Activated gamma-delta T cell treated with Interleukin-2 at 50 U/mL for 16 hours (primary cell): ENCODE results near the gene CNOT6L.
"Not testable (repeated sequence)": the region's sequence is repeated elsewhere in the genome, so short reads cannot be mapped to it uniquely, and the experiment has no call there.

Experiments used
- DNase-seq: peaks from one replicate; pipeline ENCODE4 v3.0.0-alpha.2; 2020

The CNOT6L gene

DNA sequence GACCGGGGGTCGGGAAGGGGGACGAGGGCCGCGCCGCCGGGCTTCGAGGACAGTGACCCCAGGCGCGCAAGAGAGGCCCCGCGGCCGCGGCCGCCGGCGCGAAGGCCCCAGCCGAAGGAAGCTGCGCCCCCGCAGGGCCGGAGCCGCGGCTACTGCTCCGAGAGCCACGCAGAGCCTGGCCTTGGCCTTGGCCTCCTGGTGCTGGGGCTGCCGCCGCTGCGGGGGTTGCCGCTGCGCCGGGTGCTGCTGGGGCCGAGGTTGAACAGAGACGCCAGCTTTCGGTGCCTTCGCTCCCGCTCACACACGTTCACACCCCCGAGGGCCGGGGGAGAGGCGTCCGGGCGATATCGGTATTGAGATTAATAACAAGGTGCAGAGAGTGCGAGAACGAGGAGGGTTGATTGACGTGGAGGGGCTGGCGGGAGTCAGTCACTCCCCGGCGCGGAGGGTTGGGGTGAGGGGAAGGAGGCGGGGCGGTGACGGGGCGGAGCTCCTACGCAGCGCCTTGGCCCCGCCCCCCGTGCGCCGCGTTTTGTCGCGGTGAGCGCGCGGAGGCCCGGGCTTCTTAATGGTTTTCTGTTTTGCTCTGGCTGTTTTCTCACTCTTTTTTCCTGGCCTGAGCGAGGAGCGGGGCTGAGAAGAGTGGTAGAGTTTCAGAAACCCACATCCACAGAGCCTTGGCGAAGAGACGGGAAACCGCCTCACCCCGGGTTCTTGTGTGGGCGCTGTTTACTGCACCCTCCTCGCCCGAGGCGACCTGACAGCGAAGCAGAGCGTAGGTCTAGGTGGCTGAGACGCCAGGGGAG lies 878 bp upstream of the CNOT6L start:
- peak; percentile 95 for DNase-seq

DNA sequence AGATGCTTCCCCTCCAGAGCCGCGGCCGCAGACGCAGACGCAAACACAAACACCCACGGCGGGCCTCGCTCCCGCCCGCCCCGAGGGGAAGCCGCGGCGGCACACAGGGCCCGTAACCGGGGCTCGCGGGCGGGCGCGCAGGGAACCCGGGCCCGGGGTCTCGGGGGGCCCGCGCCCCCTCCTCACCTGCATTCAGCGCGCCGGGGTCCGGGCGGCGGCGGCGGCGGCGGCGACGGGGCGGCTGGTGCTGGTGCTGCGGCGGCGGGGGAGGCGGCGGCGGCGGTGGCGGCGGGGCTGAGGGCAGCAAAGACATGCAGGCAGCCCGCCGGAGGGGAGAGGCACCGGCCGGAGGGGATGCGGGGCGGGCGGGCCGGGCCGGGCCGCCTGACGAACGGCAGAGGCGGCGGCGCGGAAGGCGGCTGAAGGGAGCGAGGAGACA lies 255 bp upstream of the CNOT6L start:
- no peak for DNase-seq

DNA sequence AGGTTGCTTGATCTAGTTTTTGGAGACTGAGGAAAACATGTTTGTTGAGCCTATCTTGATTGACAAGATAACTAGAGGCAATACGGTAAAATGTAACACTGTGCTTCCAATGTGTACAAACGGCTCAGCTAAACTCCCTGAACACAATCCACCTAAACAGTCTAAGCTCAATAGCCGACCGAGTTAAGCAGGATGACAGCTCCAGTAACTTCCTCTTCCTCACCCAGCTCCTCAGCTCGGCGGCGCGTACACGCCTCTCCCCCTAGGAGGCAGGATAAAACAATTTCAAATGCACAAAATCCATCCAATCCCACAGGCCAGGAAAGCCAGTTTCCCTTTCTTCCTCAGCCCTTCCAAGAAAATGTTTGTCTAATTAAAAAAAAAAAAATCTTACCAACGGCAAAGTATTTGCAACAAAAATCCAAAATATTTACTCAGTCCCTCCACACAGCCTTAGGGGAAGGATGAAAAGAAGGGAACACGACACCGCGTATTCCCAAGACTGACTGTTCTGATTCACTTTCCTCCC lies 1.0 kb downstream of the CNOT6L start:
- peak; percentile 37 for DNase-seq

DNA sequence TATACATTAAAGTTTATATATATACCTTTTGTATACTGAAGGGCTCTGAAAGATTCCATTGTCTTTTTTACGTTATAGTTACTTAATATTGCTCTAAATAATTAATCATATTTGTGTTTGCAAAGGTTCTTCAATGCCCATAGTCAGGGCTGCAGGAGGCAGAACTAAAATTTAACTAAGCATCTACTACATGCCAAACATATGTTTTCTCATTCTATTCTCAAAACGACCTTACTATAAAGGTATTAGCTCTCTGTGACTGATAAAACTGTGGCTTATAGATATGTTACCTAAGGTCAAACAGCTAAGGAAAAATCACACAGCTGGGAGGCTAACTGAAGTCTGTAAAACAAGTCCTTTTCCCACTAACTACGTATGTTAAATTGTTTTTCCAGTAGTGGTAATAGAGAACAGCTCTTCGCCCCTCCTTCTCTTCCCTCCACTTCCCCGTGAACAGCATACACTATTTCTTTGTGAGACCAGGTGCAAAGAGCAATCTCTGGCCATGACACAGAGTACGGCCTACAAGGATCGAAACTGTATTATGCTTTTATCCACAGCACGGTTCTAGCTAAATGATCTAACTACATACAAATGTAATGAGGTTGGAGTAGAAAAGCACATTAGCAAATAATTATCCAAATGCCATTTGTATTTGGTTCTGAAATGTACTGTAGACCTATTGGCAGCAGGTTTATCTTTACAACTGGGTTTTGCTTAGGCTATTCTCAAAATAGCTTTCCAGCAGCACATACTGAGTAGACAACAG lies 1.7 kb downstream of the CNOT6L start:
- DNase-seq = no peak

DNA sequence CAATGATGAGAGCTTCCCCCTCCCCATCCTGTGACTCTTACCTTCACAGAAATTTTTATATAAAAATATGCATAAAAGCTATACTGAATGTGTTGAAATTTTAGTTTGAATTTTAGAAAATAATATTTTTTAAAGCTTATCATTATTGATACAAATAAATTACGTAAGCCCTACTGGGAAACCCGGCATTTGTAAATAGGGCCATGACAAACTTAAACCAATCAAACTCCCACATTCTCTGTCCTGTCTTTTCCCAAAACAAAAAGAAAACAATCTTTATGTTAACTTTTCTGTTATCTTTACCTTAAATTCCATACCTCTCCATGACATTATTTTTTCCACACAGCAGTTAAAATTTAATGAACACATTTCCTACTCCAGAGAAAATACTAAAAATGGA lies 2.6 kb downstream of the CNOT6L start:
- DNase-seq = no peak

DNA sequence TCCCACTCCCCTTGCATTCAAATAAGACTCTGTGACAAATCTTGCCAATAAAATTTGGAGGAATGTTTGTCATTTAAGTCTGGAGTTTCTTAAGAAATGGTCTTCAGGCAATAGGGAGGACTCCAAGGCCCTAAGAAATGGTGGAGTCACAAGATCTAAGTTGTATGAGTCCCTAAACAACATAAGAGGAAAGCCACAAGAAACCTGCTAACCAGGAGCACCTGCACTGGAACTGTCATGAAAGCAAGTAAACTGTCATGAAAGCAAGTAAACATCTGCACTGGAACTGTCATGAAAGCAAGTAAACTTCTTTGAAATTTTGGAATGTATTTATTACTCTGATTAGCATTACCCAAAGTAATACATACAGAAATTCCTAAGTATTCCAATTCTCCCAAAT lies 3.5 kb downstream of the CNOT6L start:
- no peak for DNase-seq

DNA sequence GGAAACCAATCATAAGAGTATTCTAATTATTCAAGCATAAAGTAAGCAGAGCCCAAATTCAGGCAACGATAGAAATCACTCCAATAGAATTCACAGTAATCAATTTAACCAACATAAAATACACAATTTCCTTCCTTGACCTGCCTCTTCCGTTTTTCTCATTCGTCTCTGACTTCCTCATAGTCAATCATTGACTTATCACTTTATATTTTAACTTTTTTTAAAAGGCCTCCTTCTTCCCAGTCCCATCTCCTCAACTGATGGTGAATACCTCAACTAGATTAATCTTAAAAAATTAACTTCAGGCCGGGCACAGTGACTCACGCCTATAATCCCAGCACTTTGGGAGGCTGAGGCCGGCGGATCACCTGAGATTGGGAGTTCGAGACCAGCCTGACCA lies 13.3 kb downstream of the CNOT6L start:
- no peak for DNase-seq

DNA sequence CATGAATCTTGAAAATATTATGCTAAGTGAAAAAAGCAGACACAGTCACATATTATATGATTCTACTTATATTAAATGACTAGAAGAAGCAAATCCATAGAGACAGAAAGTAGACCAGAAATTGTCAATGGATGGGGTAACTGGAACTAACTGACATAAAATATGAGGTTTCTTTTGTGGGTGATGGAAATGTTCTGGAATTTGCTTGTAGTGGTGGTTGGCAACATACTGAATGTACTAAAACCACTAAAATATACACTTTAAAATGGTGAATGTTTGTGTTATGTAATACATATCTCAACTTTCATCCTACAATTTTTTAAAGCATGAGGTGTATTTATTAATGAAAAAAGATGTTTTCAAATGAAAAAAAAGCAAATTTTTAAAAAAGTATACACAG lies 14.7 kb downstream of the CNOT6L start:
- DNase-seq = no peak

DNA sequence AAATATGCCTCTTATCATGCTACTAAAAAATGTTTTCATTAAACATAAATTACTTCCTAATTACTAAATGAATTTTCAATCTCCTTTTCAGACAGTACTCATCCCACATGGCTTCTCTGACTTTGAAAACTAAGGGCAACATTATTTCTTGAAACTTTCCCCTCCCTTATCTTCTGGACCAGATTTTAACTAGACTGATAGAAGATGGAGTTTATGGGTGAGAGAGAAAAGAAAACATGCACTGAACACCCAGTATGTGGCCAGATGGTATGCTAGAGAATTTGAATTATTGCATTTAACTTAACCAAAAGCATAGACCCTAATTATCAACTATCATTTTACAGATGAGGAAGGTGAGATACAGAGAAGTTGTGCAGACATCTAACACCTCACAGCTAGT lies 16.8 kb downstream of the CNOT6L start:
- no peak for DNase-seq

DNA sequence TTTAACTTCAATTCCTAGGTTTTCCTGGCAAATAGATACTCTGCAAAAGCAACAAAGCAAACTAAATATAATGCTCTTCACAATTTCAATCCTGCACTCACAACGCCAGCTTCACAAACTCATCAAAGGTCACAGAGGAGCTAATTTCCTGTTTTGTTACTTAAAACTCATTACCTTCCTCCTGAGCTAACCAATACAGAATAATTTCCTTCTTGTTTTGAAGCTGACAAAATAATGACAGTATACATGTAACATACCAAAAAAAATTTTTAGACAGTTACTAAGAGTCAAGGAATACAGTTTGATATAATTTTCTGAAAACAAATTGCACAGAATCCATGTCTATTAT lies 17.9 kb downstream of the CNOT6L start:
- DNase-seq = no peak

DNA sequence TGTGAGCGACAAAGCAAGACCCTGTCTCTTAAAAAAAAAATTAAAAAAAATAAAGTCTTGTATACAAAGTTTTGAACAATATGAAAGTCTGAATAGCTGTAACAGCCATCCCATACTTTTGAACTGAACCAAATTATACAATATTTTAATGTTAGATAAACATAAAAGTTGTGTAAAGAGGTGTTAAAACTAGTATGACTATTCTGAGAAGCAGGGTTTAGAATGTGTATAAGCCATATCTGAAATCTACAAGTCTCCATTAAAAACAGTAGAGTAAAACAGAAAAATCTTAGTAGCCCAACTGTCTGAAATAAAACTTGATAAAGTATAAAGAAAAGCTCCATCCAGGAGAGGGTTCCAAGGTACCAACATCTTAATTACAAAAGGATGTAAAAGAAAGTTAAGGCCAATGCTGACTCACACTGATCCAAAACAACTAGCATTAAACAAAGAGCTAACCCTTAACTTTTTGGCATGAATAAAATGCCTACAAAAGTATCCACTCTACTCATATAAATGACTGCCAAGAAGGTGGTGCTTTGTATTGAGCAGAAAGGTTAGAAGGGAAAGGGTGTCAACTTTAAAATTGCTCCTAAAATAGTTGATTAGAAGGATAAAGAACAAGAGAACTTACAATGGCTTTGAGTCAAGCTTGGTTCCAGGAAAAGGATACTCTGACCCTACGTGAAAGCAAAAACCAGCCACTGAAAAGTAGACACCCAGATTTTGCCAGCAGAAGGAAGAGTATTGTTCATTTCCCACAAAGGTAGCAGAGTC lies 18.5 kb downstream of the CNOT6L start:
- DNase-seq = no peak

DNA sequence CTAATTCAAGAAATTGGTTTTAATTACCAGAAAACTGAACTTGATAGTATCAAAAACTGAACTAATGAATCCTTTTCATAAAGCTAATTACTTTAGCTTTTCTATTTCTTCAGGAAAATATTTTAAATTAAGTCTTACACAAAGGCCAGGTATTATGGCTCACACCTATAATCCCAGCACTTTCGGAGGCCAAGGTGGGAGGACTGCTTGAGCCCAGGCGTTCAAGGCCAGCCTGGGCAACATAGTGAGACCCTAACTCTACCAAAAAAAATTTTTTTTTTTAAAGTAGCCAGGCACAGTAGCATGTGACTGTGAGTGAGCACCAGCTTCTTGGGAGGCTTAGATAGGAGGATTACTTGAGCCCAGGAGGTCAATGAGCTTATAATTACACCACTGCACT lies 19.1 kb downstream of the CNOT6L start:
- no peak for DNase-seq

DNA sequence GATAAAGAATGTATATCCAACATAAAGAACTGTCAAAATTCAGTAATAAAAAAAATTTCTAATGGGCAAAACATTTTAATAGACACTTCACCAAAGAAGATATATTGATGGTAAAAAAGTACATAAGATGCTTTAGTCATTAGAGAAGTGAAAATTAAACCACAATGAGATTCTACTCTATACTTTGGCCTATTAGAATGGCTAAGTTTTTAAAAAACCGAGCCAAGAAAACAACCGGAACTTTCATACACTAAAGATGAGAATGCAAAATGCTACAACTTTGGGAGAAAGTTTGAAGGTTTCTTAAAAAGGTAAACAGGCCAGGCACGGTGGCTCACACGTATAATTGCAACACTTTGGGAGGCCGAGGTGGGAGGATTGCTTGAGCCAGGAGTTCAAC lies 20.8 kb downstream of the CNOT6L start:
- DNase-seq = no peak

DNA sequence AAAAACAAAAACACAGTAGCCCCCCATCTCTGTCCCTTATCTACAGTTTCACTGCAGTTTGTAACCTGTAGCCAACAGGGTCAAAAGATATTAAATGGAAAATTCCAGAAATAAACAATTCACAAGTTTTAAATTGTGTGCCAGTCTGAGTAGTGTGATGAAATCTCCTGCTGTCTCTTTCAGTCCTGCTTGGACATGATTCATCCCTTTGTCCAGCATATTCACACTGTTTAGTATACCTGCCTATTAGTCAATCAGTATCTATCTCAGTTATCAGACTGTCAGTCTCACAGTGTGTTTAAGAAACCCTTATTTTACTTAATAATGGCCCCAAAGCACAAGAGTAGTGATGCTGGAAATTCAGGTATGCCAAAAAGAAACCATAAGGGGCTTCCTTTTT lies 21.9 kb downstream of the CNOT6L start:
- DNase-seq = no peak

DNA sequence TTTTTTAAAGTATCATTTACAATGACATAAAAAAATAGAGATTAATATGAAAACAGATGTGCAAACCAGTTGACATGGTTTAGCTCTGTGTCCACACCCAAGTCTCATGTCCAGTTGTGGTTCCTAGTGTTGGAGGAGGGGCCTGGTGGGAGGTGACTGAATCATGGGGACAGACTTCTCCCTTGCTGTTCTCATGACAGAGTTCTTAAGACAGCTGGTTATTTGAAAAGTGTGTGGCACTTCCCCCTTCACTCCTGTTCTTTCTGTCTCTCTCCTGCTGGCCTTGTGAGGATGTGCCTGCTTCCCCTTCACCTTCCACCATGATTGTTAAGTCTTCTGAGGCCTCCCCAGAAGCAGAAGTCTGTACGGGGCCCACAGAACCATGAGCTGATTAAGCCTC lies 23.8 kb downstream of the CNOT6L start:
- no peak for DNase-seq

DNA sequence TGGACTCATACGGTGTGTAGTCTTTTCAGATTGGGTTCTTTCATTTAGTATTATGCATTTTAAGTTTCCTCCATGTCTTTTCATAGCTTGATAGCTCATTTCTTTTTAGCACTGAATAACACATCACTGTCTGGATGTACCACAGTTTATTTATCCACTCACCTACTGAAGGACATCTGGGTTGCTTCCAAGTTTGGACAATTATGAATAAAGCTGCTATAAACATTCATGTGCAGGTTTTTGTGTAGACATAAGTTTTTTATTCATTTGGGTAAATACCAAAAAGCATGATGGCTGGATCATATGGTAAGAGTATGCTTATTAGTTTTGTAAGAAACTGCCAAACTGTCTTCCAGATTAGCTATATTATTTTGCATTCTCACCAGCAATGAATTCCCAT lies 29.0 kb downstream of the CNOT6L start:
- DNase-seq = no peak

DNA sequence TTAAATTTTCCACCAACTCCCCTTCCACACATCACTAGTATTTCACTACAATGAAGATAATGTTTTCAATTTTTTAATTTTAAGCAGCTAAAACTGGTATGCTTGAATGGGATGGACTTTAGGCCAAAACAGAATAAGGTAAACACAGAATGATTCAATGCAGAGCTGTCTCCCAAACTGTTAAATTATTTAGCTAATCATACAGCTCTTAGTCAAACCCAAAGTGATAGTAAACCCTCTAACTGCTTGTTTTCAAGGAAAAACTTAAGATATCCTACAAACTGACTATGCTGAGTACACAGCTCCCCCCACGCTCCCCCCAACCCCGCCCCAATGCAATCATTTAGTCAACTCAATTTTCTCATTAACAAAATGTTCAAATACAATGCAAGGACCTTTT lies 30.2 kb downstream of the CNOT6L start:
- DNase-seq = no peak

DNA sequence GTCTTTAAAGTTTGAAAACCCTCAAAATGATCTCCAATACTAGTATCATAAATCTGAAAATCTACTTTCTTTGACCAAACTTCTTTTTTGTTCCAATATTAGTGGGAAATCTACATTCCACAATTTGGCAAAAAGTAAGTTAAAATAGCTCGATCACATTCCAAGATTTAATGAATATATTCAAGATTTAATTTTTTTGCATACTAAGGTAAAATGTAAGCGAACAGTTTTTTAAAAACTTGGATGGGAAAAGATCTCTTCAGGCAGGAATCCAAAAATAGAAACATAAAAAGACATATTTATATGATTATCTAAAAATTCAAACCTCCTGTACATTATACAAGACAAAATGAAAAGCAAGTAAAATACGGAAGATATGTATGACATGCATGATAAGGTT lies 31.2 kb downstream of the CNOT6L start:
- DNase-seq = no peak

DNA sequence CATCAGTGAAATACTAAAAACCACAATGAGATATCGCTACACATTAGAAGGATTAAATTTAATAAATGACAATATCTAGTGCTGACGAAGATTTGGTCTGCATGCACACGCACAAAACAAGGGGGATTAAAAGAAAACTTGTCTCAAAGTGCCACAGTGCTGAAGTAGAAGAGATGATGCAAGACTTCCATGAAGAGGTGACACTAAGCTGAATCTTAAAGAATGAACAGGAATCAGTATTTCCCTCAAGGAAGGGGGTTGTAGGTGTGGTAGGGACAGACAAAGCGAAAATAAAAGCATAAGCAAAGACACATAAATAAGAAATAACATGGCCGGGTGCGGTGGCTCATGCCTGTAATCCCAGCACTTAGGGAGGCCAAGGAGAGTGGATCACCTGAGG lies 33.5 kb downstream of the CNOT6L start:
- DNase-seq = no peak

DNA sequence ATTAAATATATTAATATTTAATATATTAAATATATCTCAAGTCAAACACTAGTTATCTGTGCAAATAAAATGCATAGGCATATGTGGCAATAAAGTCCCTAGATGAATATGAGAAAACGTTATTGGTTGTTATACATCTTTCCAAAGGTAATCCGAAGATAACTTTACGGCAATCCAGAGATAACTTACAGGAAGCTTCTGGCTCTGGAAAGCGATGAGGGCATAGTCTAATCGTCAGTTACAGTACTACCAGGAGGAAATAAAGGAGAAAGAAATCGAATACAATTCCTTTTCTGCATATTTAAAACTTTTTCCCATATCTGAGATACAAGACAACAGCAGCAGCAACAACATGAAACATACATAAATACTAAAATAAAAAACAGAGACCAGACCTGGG lies 35.3 kb downstream of the CNOT6L start:
- DNase-seq = no peak

DNA sequence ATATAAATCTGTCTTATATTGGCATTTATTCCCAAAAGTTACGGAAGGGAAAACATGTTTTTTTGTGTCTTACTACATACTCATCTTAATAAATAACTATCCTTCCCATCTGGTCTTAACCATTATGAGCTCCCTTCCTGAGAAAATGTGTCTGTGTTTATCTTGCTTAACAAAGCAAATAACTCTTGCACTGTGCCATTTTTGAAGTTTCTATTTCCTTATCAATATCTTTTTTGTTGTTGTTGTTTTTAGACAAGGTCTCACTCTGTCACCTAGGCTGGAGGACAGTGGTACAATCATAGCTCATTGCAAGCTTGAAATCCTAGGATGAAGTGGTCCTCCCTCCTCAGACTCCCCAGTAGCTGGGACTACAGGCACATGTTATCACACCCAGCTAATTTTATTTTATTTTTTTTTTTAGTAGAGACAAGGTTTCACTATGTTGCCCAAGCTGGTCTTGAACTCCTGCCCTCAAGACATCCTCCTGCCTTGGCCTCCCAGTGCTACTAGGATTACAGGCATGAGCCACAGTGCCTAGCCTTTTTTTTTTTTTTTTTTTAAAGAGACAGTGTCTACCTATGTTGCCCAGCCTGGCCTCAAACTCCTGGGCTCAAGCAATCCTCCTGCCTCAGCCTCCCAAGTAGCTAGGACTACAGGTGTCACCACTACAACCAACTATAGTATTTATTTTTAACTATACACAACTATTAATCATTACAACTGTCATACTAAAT lies 36.9 kb downstream of the CNOT6L start:
- no peak for DNase-seq

DNA sequence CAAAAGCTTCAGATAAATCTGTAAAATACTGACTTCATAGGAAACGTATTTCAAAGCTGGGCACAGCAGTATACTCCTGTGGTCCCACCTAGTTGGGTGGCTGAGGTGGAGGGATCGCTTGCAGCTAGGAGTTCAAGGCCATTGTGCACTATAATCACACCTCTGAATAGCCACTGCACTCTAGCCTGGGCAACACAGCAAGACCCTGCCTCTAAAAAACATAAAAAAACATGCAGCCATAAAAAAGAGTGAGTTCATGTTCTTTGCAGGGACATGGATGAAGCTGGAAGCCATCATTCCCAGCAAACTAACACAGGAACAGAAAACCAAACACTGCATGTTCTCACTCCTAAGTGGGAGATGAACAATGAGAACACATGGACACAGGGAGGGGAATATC lies 38.4 kb downstream of the CNOT6L start:
- DNase-seq = not testable (repeated sequence)
